Bone marrow (tissue), 2 donors: ENCODE results near the gene VAC14.

Experiments used
- DNase-seq, 2 donors: peaks; one replicate each; lab custom pipeline; 2025; lab: John Stamatoyannopoulos, UW

VAC14 gene

GRCh38 chr16:70725024-70725911 lies 75.7 kb downstream of the VAC14 start:
- DNase-seq, result no peak

- DNase-seq, result no peak
Measured at GRCh38 chr16:70724146-70725023, 76.6 kb downstream of the VAC14 start.

GRCh38 chr16:70723740-70724145 lies 77.2 kb downstream of the VAC14 start:
- no peak for DNase-seq

- no peak for DNase-seq
Measured at GRCh38 chr16:70721202-70721963, 79.6 kb downstream of the VAC14 start.

- no peak for DNase-seq
Measured at GRCh38 chr16:70720425-70721201, 80.3 kb downstream of the VAC14 start.

- DNase-seq, result no peak
Measured at GRCh38 chr16:70717065-70717464, 83.9 kb downstream of the VAC14 start.

- no peak for DNase-seq
Measured at GRCh38 chr16:70715860-70716357, 85.0 kb downstream of the VAC14 start.

GRCh38 chr16:70715055-70715858 lies 85.7 kb downstream of the VAC14 start:
- no peak for DNase-seq

GRCh38 chr16:70714581-70715054 lies 86.3 kb downstream of the VAC14 start:
- DNase-seq, result no peak

GRCh38 chr16:70713824-70714223 lies 87.1 kb downstream of the VAC14 start:
- DNase-seq, result no peak

- no peak for DNase-seq
Measured at GRCh38 chr16:70713342-70713741, 87.6 kb downstream of the VAC14 start.

- DNase-seq, result no peak
Measured at GRCh38 chr16:70712942-70713341, 88.0 kb downstream of the VAC14 start.

GRCh38 chr16:70712359-70712758 lies 88.6 kb downstream of the VAC14 start:
- no peak for DNase-seq

- no peak for DNase-seq
Measured at GRCh38 chr16:70711211-70712031, 89.5 kb downstream of the VAC14 start.

GRCh38 chr16:70710422-70711210 lies 90.3 kb downstream of the VAC14 start:
- no peak for DNase-seq

- no peak for DNase-seq
Measured at GRCh38 chr16:70709942-70710341, 91.0 kb downstream of the VAC14 start.

- no peak for DNase-seq
Measured at GRCh38 chr16:70709457-70709856, 91.5 kb downstream of the VAC14 start.
